GM19328 (cell line): Measurements from ENCODE around the gene CTTNBP2NL.

ENCODE experiments used
- ATAC-seq: cut with Tn5 transposase; IDR thresholded peaks from one replicate; pipeline ENCODE4 v1.9.1; 2021; ENCODE audit warnings: mild to moderate bottlenecking, moderate library complexity; ENCODE audit not compliant: unreplicated experiment

CTTNBP2NL gene, protein sequence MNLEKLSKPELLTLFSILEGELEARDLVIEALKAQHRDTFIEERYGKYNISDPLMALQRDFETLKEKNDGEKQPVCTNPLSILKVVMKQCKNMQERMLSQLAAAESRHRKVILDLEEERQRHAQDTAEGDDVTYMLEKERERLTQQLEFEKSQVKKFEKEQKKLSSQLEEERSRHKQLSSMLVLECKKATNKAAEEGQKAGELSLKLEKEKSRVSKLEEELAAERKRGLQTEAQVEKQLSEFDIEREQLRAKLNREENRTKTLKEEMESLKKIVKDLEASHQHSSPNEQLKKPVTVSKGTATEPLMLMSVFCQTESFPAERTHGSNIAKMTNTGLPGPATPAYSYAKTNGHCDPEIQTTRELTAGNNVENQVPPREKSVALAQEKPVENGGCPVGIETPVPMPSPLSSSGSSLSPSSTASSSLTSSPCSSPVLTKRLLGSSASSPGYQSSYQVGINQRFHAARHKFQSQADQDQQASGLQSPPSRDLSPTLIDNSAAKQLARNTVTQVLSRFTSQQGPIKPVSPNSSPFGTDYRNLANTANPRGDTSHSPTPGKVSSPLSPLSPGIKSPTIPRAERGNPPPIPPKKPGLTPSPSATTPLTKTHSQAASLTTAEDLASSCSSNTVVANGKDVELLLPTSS

DNA sequence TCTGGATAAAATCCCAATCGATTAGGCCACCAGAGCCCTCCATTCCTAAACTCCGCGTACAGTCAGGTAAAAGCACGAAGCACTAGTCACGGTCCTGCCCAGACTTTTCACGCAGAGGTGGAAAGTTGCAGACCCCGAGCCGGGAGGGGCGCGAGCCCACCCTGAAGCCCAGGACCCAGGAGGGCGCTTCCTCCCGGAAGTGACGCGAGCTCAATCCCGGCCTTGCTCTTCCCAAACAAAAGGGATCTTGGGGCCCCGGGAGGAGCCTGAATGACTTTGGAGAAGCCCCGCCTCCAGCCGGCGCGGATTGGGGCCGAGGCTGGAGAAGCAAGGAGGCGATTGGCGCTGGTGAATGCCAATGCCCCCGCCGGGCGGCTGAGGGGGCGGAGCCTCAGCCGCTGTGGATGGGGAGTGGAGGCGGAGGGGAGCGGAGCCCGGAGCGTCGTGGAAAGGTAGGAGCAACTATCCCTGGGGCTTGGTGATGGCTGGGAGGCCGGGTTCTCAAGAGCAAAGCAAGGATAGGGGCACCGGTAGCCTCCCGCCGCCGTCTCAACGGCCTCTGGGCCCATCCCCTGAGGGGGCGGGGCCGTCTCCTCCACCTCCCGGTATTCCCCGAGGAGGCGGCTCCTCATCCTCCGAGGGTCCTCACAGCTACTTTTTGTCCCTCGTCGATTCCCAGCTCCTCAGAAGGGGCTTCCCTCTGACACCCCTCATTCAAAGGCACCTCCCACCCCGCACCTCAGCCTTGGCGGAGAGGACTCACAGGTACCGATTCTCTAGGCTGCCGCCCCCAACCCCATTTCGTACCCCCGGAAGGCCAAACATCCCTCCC is at the start of gene CTTNBP2NL:
Gene CTTNBP2NL (plus strand): TSS at position 394 of the 832 bp plus-strand sequence. CDS start 19,952 bp downstream, outside the sequence.
- ATAC-seq: peak; percentile 87

DNA sequence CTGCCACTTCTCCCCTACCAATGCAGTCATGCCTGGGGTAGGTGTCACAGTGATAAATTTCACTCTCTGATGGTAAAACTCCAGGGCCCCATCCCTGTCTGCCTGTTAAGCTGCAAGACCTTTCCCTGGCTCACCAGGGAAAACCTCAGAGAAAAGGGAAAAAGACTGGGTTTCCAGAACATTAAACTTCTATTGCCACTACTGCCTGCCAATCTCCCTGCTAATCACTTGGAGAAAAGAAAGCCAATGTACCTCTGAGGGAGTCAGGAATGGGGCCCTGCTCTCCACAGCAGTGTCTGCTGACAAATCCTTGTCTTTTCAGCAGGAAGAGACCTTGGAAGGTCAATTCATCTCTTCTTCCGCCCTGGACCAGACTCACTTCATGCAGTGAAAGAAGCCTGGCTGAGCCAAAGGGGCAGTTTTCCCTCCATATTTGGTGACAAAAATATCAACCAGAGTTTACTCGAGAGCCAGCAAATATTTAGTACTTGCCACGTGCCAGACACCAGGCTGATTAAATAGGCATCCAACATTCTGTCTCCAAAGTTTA is 49.1 kb upstream of the CTTNBP2NL start:
- ATAC-seq: no peak

DNA sequence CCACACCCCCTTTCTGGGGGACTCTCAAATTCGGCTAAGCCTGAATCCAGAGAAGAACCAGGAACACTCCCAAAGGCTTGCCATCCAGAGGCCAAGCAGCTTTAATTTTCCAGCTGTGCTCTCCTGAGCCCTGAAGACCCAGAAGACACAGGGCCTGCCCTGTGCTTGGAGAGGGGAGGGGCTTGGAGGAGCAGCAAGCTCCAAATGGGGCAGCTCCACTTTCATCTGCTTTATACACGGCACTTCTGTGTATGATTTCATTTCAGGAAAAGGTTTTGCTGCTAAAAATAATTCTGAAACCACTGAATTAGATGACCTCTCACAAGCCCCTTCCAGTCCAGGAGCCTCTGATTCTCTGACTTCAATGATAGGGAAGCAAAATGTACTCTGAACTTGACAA is 39.2 kb upstream of the CTTNBP2NL start:
- no peak for ATAC-seq

DNA sequence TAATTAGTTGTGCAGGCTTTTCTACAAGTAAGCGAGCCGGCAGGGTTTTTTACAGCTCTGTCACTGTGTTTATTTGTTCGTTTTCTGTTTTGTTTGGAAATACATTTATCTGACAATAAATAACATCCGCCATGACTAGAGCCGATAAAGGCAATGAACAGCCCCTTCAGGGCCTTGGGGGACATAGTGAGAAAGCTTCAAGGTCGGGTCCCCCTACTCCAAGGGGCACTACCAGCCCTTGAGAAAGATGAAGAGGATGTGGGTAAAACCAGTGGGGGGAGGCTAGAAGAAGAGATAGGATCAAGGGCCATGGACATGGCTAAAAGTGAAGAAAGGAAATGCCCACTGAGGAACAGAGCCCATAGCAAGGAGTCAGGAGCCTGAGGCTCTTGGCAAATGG is 38.5 kb upstream of the CTTNBP2NL start:
- no peak for ATAC-seq

DNA sequence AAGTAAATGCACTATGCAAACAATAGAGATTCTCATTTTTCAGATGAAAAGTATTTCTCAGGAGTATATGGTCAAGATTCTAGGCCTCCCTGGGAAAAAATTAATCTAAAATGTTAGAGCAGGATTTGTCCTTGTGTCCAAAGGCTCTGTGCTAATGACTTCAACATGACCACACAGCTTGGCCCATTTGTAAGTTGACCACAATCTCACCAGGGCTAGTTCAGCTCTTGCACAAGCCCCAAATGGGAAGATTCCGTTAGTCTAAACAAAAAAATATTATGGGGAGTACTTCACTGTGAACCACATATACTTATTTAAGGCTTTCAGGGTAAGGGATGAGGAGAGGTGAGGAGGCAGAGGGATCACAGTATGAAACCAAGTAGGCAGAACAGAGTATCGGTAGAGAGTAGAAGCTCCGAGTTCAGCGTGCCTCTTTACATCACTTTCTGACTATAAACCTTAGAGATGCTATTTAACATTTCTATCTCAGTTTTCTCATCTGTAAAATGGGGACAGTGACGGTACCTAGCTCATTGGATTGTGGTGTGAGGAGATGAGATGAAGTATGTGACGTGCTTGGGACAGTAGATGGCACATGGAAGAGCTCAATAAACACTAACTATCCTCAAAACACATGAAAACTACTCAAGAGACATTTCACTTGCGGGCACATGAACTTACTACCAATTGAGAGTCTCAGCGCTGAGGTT is 37.8 kb upstream of the CTTNBP2NL start:
- no peak for ATAC-seq

DNA sequence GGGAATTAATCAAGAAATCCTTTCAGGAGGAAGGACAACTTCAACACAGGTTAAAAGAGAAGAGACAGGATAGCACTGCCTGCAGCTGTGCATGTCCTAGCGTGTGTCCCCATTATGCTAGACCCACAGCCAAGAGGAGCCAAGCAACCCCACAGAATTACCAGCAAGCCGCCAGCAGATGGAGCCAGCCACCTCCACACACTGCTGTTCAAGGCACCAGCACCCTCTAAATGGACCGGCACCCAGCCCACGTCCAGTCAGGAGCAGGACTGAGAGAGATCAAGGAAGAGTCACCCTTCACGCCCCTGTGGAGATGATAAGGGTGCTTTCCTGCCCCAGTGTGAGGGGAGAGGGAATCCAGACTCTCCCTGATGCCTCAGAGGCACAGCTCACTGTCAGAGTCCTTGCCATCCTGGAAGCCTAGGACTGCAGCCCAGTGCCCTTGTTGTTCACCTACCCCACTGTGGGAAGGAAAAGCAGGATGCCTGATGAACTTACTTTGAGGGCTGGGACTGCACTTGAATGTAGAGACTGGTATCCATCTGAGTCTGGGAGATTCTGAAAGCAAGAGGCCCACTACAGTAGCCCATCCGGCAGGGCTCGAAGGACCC is 37.1 kb upstream of the CTTNBP2NL start:
- ATAC-seq: peak; percentile 58

DNA sequence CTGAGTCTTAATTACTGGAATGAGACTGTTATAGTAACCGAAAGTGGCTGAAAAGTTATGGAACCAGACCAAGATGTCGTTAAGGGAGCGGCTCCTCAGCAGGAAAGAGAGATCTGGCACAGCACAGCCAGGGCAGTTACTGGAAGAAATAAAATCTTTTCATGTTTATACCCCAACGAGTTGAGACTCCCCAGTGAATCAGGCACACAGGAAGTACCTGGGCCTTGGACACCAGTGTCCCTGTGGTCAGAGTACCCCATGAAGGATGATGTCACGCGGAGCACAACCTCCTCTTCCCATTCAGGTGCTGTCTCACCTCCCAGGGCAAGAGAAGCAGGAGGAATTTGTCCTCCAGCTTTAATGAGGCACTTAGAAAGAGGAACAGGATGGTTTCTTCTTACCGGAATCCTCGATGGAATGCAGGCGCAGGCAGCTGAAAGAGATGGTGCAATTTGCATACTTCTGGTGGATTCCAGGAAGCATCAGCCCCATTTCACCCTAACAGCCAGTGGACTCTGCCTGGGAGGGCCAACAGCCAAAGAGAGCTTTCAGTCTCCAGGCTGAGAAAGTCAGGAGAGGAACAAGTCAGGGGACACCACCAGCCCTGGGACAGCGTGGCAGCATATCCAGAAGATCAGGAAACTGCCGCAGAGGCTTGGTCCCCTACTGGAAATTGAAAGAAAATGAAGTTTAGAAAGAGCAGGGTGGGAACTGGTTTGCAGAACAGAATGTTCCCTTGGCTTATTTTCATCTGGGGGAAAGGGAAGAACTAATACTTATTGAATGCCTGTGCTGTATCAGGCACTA is 35.9 kb upstream of the CTTNBP2NL start:
- no peak for ATAC-seq

DNA sequence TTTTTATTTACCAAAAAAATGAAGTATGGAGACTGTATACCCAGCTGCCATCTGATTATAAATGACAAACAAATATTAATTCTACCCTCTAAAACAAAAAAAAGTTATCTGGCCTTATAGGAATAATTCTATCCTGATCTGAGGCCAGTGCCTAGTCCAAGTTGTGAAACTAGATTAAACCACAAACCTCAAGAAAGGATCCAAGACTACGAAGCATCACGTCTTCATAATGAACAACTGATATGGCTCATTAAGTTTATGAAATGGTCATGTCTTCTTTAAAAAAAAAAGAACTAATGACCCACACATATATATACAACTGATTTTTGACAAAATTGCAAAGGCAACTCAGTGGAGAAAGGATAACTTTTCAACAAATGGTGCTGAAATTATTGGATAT is 32.4 kb upstream of the CTTNBP2NL start:
- ATAC-seq: no peak

DNA sequence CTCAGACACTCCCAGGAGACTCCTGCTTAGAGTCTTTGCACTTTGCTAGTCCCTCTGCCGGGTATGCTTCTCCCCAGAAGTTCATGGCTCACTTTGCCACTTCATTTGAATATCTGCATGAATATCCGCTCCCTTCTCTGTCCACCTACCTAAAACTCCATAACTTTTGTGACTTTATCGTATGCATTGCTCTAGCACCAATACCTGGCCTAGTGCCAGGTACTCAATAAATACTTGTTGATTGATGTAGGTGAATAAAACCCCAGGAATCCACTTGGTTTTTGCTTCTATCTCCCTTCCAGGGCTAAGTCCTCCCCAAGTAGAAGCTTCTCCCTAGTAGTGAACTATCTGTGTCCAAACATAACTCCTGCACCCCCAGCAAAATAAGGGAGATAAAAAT is 27.8 kb upstream of the CTTNBP2NL start:
- no peak for ATAC-seq

DNA sequence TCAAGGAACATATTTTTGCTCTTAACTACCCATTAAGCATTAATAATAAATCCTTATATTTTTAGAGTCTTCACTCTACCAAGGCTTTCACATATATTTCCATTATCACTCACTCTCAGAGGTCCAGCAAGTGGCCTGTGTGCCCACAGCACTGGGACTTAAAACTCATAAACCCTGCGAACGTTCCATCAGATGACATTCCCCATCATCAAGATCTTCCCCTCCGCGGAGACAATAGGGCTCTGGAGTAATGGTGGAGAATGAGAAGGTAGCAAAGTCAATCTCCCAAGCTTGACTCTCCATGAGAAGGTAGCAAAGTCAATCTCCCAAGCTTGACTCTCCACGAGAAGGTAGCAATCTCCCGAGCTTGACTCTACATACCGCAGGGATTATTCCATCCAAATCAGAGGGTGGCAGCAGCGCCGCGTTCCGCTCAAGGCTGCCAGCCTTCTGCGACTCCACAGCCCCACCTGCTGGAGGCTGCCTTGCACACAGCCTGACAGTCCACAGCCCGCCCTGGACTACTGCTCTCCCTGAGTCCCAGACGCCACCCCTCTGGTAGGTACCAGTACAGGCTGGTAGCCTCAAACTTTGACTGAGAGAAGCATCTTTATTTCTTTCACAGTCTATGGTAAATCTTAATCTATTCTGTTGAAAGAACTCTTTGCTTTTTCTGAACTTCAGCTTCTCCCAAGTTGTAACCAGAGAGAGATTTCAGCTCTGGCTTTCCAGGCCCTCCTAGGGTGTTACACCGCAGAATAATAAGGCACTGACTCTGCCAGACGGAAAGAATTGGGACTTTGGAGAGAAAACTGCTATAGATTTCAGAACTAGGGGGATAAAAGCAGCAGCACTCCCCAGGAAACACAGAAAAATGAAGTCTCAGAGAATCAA is 26.4 kb upstream of the CTTNBP2NL start:
- ATAC-seq: peak; percentile 98

DNA sequence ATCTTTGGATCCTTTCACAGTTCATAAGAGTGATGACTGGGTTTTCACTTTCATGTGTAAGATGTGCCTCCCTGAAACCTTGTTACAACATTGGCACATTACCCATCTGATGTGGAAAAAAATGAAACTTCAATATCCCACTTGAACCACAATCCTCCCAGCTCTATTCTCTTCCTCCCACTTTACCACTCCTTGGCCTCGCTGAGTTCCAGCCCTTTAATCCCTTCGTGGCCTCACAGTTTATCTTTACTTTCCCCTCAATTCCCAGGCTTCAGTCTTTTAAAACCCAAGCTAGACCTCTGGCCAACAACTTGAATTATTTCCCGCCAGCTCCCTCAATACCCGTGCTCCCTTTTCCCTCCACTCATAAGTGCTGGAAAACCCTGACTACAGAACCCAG is 25.0 kb upstream of the CTTNBP2NL start:
- ATAC-seq: no peak

DNA sequence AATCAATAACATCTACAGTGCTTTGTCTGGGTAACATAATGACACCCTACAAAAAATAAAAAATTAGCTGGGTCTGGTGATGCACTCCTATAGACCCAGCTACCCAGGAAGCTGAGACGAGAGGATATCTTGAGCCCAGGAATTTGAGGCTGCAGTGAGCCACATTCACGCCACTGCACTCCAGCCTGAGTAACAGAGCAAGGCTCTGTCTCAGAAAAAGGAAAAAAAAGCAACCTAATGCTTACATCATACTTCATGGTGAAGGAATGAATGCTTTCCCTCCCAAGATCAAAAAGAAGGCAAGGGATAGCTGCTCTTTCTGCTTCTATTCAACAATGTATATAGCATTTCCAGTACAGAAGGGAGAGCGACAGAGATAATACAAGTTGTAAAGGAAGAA is 24.2 kb upstream of the CTTNBP2NL start:
- ATAC-seq: no peak

DNA sequence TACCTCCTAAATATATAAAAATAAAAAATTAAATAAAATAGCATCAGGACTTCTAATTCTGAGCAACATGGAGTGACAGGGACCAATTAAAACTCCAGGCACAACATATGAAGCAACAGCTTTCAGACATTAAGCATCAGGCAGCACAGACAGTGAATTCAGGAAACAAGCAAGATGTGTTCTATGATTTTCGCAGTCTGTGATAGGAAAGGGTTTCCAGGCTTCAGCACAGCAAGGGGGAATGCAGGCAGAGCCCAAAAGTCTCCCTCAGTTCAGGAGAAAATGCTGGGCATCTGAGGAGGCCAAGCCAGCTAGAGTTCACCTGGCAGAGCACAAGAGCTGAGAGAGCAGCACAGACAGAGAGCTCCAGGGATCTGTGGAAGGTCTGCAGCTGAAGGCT is 22.2 kb upstream of the CTTNBP2NL start:
- no peak for ATAC-seq

DNA sequence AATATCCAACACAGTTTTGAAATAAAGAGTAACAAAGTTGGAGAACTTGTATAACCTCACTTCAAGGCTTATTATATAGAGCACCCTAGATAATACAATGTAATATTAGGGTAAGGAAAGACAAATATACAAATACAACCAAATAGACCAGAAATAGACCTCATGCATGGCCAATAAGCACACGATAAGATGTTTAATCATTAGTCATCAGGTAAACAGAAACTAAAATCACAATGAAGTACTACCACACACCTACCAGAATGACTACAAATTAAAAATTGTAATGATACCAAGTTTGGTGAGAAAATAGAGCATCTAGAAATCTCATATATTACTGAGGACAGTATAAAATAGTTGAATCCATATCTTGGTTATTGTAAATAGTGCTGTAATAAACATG is 20.3 kb upstream of the CTTNBP2NL start:
- no peak for ATAC-seq

DNA sequence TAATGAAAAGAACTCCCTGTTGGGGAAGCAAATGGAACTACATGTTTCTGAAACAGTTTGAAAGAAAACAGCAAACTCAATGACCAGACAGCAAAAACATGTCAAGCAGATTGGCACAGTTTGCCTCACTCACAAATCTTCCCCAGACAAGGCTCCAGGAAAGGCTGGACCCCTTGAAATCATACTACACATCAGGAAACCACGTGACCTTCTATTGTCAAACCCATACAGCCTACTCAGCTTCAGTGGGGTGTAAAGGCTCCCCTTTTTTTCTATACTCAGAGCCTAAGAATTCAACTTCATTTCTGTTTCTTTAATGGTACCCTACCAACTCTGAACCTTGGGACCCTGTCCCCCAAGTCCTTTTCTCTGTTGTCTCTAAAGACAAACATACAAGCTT is 15.7 kb upstream of the CTTNBP2NL start:
- ATAC-seq: no peak

DNA sequence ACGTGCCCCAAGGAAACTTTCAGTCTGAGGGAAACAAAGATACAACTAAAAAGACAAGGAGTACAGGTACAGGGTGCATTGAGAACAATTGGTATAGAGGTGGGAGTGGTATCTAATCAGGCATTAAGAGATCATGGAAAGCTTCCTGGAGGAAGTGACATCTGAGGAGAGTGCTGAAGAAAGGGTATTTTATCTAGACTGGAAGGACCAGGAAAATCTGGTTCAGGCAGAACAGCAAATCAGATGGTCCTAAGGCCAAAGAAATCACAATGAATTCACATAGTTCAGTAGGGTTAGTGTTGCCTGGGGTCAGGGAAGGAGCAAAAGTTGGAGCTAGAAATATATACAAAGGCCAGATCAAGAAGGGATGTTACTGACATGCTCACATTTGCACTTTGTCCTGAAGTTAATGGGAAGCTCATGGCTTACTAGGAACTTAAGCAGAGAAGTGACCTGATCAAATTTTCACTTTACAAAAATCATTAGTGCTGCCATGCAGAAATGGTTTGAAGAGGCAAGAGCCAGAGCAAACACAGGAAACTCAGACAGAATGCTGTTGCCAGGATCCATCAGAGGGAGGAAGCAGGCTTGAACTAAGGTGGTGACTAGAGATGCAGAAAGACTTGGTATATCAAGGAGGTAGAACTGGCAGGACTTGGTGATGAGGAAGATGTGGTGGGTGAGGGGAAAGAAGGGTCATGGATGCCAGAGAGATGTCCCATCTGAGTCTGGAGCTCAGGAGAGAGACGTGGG is 14.5 kb upstream of the CTTNBP2NL start:
- ATAC-seq: no peak

DNA sequence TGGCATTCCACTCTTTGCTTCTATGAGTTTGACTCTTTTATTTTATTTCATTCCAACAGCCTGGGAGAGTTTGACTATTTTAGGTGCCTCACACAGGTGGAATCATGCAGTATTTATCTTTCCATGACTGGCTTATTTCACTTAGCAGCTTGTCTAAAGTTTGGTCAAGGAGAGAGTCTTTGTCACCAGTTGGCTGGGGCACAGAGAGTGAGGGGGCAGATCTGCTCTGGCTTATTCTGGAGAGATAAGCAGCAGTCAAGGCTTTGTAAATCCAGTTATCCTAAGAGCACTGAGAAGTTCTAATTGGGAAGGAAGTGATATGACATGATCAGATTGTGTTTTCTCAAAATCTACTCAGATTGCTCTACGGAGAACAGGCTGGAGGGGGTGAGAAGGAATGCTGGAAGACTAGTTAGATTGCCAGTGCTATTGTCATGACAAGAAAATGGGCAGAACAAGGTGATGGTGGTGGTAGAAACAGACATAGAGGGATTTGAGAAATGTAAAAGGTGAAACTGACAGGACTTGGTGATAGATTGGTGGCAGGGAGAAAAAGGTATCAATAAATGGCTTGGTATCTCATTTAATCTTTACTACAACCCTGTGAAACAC is 12.1 kb upstream of the CTTNBP2NL start:
- ATAC-seq: no peak
